Psoas muscle (tissue), 8 donors: ENCODE measurements around the gene SHROOM3. TPM values are rescaled to one million over a fixed set of nuclear protein-coding genes. Genes with fewer than 3 reads are reported as not detected.

Source experiments
- ATAC-seq, 4 donors: fragments of 200-7000 bp; cut with Tn5 transposase; one replicate each; pipeline ENCODE4 v1.9.1; 2020; ENCODE audit warnings: moderate library complexity in 3 of 4, mild to moderate bottlenecking in 2 of 4
- DNase-seq, 2 donors: peaks; one replicate each; pipeline ENCODE4 v3.0.0-alpha.2; 2020
- H3K27ac ChIP-seq: fragments of 200-600 bp; one replicate; pipeline ENCODE4 v1.8.0; 2022
- H3K27me3 ChIP-seq, 3 donors: fragments of 200-600 bp in 1 of 3; one replicate each; pipeline versions ENCODE4 v1.6.1 to v1.8.0; 2013 to 2022; ENCODE audit warnings: low read length in 2 of 3, mild to moderate bottlenecking in 2 of 3, moderate library complexity in 1 of 3; ENCODE audit not compliant: insufficient read depth in 3 of 3
- H3K36me3 ChIP-seq, 2 donors: fragments of 200-600 bp in 1 of 2; one replicate each; pipeline versions ENCODE4 v1.6.1 to v1.8.0; 2013 to 2022; ENCODE audit warnings: low read depth in 1 of 2, mild to moderate bottlenecking in 1 of 2, moderate library complexity in 1 of 2; ENCODE audit not compliant: insufficient read depth in 1 of 2
- H3K4me1 ChIP-seq: fragments of 200-600 bp; one replicate; pipeline ENCODE4 v1.8.0; 2022
- H3K4me3 ChIP-seq: fragments of 200-600 bp; one replicate; pipeline ENCODE4 v1.8.0; 2022; ENCODE audit warnings: mild to moderate bottlenecking
- H3K9me3 ChIP-seq: fragments of 200-600 bp; one replicate; pipeline ENCODE4 v1.8.0; 2022
- CTCF ChIP-seq: fragments of 200-600 bp; IDR thresholded peaks from one replicate; pipeline ENCODE4 v1.8.0; 2022; ENCODE audit warnings: antibody characterized with exemption
- WGBS, 3 donors: extraction: QIAGEN DNeasy Blood & Tissue Kit; methylation state at CpG; one replicate each; pipeline versions ENCODE4 v1.1.6 to v1.1.7; 2013; 5-methylcytosine and 5-hydroxymethylcytosine counted together
- intact Hi-C, 2 donors: fragments of 100-400 bp; cut with DNase I; formaldehyde crosslinking; loops; one replicate each; pipeline versions ENCODE4 v1.11.0 to v1.14.2; 2022
- polyA plus RNA-seq, 3 donors: library from polyadenylated mRNA; stranded (reverse); fragments of 200-250 nt; gene quantifications; one replicate each; pipeline ENCODE4 v1.2.3, GENCODE V29; 2013
- total RNA-seq, 4 donors: library from RNA; stranded (reverse); fragmentation: NEBNext Ultra II Directional in 2 of 4; extraction: Animal tissue kit (Norgen Biotek cat#: 25700) in 2 of 4; gene quantifications; one replicate each; pipeline versions ENCODE4 v1.2.1 to v1.2.4, GENCODE V29; 2021 to 2023
- donor health status: healthy with polysubstance abuse.
- donor health status: DM: no; HTN: no; CAD: no; lungs with moderate emphysema.
- donor health status: Bipolar disorder and iron deficiency.
- donor health status: healthy.
- donor health status: DM: yes; HTN: yes; CAD: no.
- donor health status: DM: no; HTN: no; CAD: no.
- donor health status: DM: no; HTN: no; CAD: no.
- donor health status: DM: yes; HTN: yes; CAD: no.

The SHROOM3 gene
- total and polyA plus RNA-seq, 7 donors: 0.01 to 0.79 (median 0.06) TPM

- no peaks in the 10 kb centered on the region for H3K36me3 ChIP-seq
- no peaks in the 10 kb centered on the region for H3K9me3 ChIP-seq
- intact Hi-C loops: no loop called here
- TF ChIP-seq CTCF: no peak
- ATAC-seq: no peak
- no peak for DNase-seq
- no peaks in the 10 kb centered on the region for H3K27me3 ChIP-seq
- H3K27ac ChIP-seq: no peak overlapping the region
- 85 to 94% (median 91%) methylated on average over 5 of the region's 5 CpGs for WGBS, 3 donors
- H3K4me1 ChIP-seq: no peaks in the 10 kb centered on the region
- no peak overlapping the region for H3K4me3 ChIP-seq
Measured at GRCh38 chr4:76596713-76597112, 161.7 kb downstream of the SHROOM3 start.

DNA sequence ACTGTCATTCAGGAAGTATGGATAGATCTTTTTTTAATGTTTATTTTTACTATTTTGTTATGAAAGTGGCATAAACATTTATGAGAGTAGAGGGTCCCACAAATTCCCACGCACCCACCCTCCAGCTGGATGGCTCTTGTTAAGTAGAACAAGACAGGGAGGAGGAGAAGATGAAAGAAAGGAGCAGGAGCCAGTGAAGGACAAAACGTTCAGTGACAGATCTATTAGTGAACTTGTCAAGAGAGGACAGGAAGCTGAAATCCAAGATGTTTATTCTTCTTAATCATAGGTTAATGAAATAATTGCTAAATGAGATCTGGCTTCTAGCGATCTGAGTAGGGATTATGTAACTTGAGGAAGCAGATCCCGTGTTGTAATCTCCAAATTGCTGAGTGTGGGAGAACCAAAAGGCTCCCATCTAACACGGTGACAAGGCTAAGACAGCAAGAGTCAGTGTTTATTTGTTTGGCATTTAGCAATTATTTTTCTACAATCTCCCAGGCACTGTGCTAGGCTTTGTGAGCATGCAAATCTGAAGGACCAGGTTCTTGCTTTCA is 162.5 kb downstream of the SHROOM3 start:
- Histone ChIP-seq H3K27me3 (no peaks in the 10 kb centered on the region), H3K4me1 (no peaks in the 10 kb centered on the region), H3K9me3 (no peaks in the 10 kb centered on the region), H3K36me3 (no peaks in the 10 kb centered on the region), H3K27ac (no peak overlapping the region), H3K4me3 (no peak overlapping the region)
- intact Hi-C loops: no loop called here
- no peak for TF ChIP-seq CTCF
- DNase-seq (no peak), ATAC-seq (no peak)
- 48 to 60% (median 57%) methylated on average over 5 of the region's 5 CpGs for whole genome bisulfite sequencing, 3 donors

GRCh38 chr4:76600447-76600846 is 165.4 kb downstream of the SHROOM3 start:
- no peaks in the 10 kb centered on the region for H3K36me3 ChIP-seq
- intact Hi-C loops: no loop called here
- DNase-seq: no peak
- ATAC-seq: no peak
- H3K9me3 ChIP-seq: no peaks in the 10 kb centered on the region
- H3K27ac ChIP-seq: no peak overlapping the region
- no peak overlapping the region for H3K4me3 ChIP-seq
- WGBS, 3 donors: 72 to 88% (median 84%) methylated on average over 2 of the region's 2 CpGs
- TF ChIP-seq CTCF: no peak
- H3K27me3 ChIP-seq: no peaks in the 10 kb centered on the region
- H3K4me1 ChIP-seq: no peaks in the 10 kb centered on the region

- Histone ChIP-seq H3K36me3 (no peaks in the 10 kb centered on the region), H3K9me3 (no peaks in the 10 kb centered on the region), H3K4me1 (no peaks in the 10 kb centered on the region), H3K4me3 (no peak overlapping the region), H3K27me3 (no peaks in the 10 kb centered on the region), H3K27ac (no peak overlapping the region)
- ATAC-seq (no peak), DNase-seq (no peak)
- TF ChIP-seq CTCF: no peak
- WGBS, 3 donors: 46 to 52% (median 49%) methylated on average over 4 of the region's 4 CpGs
- intact Hi-C loops: no loop called here
Measured at GRCh38 chr4:76601791-76602190, 166.8 kb downstream of the SHROOM3 start.

DNA sequence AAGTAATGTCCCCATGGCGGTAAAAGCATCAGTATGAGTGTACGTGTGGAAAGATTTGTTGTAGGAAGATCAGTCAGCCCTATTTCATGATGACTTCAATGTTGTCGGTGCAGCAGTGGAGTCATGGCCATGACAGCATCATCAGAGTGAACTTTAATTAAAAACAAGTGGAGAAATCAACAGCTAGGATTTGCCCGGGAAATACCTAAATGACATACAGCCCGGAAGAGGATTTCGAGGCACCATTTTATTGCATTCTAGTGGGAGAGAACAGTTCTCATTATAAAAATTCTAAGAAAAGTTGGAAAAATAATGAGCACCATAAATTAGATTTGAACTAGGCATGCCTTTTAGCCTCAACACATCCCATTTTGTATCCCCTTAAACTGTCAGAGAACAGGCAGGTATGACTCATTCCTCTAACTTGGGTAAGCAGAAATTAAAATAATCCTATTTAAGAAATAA is 170.1 kb downstream of the SHROOM3 start:
- Histone ChIP-seq H3K36me3 (no peaks in the 10 kb centered on the region), H3K4me3 (no peak overlapping the region), H3K9me3 (no peaks in the 10 kb centered on the region), H3K4me1 (no peaks in the 10 kb centered on the region), H3K27ac (no peak overlapping the region), H3K27me3 (no peaks in the 10 kb centered on the region)
- ATAC-seq (no peak), DNase-seq (no peak)
- TF ChIP-seq CTCF: no peak
- intact Hi-C loops: no loop called here
- WGBS, 3 donors: 84 to 86% (median 84%) methylated on average over 6 of the region's 6 CpGs
